ENCODE results near the gene PARD3B. TPM values are rescaled to one million over a fixed set of nuclear protein-coding genes. Genes with fewer than 3 reads are reported as not detected.

The PARD3B gene
- total and polyA plus RNA-seq, 8 donors = 18.5 to 24.6 (median 21.1) TPM

DNA sequence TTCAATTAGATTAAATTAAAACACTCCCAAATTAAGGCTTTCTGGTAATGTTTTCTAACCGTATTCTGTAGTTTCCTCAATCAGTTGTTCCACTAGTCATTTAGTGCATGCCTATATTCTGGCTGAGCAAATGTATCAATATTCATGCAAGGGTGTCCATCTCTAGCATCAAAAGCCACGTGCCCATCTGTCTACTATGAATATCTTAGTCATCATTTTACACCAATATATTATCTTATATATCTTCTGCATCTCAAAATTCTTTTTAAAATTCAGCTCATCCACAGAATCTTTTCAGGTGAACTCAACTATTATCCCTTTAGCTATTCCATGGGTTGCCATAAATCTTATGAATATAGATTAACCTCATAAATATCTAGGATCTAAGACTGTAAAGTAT, 488.2 kb downstream of the PARD3B start:
- H3K36me3 ChIP-seq = no peaks in the 10 kb centered on the region
- H3K4me3 ChIP-seq = no peak overlapping the region
- H3K4me1 ChIP-seq = no peaks in the 10 kb centered on the region
- intact Hi-C loops (cut with DNase I) = no loop called here
- no peaks in the 10 kb centered on the region for H3K27me3 ChIP-seq
- H3K9me3 ChIP-seq = no peaks in the 10 kb centered on the region
- TF ChIP-seq, protein P1, sequence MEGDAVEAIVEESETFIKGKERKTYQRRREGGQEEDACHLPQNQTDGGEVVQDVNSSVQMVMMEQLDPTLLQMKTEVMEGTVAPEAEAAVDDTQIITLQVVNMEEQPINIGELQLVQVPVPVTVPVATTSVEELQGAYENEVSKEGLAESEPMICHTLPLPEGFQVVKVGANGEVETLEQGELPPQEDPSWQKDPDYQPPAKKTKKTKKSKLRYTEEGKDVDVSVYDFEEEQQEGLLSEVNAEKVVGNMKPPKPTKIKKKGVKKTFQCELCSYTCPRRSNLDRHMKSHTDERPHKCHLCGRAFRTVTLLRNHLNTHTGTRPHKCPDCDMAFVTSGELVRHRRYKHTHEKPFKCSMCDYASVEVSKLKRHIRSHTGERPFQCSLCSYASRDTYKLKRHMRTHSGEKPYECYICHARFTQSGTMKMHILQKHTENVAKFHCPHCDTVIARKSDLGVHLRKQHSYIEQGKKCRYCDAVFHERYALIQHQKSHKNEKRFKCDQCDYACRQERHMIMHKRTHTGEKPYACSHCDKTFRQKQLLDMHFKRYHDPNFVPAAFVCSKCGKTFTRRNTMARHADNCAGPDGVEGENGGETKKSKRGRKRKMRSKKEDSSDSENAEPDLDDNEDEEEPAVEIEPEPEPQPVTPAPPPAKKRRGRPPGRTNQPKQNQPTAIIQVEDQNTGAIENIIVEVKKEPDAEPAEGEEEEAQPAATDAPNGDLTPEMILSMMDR (IDR thresholded peaks at IDR 0.05) = no peak
- DNase-seq (no peak), ATAC-seq (no peak)
- H3K27ac ChIP-seq = no peak overlapping the region

DNA sequence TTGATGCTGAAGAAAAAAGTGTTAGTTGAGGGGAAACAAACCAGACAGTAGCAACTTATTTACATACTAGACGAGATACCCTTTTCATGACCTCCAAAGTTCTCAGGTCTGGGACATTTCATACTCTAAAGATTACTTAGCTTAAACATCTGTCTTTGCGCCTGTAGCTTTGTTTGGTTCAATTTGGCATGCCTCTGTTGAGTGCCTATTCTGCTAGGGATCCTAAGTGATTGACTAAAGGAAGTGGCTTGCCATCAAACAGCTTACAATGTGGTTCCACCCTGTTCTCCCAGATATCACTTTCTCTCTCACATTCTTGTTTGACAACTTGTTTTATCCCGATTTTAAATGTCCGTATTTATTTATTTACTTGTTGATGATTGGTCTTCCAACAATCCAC, 488.8 kb downstream of the PARD3B start:
- TF ChIP-seq, protein P1 (IDR thresholded peaks at IDR 0.05) = no peak
- Histone ChIP-seq H3K9me3 (no peaks in the 10 kb centered on the region), H3K4me3 (no peak overlapping the region), H3K27me3 (no peaks in the 10 kb centered on the region), H3K4me1 (no peaks in the 10 kb centered on the region), H3K27ac (no peak overlapping the region), H3K36me3 (no peaks in the 10 kb centered on the region)
- DNase-seq = no peak
- ATAC-seq = no peak
- intact Hi-C loops (cut with DNase I) = no loop called here

DNA sequence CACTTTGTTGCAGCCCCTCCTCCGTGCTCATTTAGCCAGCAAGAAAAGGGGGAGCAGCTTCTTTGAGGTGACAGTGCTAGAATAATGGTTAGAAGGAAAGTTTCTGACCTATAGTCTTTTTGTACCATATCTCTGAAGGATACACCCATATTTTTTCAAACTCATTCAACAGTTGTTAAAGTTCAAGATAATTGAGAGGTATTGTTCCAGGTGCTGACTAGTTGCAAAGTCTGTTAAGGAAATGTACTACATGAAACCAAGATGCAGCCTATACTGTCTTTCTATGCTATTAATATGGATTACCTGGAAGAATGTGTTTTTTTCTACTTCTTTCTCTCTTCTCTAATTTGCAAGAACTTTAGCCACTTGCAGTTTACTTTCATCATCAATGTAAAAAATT, 495.0 kb downstream of the PARD3B start:
- ATAC-seq (no peak), DNase-seq (no peak)
- Histone ChIP-seq H3K36me3 (no peaks in the 10 kb centered on the region), H3K27ac (no peak overlapping the region), H3K27me3 (no peaks in the 10 kb centered on the region), H3K9me3 (no peaks in the 10 kb centered on the region), H3K4me1 (no peaks in the 10 kb centered on the region), H3K4me3 (no peak overlapping the region)
- TF ChIP-seq, protein P1 (IDR thresholded peaks at IDR 0.05) = no peak
- intact Hi-C loops (cut with DNase I) = no loop called here

DNA sequence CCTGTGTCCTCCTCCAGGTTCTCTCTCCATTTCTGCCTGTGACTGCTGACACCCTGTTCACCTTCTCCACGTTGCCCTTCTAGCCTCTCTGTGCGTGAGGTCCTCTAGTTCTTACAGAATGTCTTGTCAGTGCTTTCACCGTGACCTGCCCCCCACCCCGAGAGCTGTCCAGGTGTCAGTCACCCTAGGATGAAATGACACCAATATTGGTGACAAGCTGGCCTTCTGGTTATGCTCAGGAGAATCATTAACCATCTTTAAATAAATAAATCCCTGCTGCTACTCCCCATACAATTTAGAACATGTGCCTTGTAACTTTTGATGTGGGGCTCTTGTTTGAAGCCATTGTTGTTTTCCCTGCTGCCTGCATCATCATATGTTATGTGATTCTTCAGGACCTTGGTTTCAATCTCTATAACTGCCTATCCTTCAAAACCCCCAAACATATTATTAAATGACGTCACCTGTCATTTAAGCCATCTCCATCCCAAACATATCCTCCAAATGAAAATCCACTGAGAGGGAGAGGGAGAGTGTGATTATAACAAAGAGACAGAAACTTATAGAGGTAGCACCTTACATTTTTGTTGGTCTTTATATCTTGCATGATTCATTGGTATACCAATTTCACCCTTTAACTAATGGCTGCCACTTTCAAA, 496.3 kb downstream of the PARD3B start:
- Histone ChIP-seq H3K9me3 (no peaks in the 10 kb centered on the region), H3K27ac (no peak overlapping the region), H3K27me3 (no peaks in the 10 kb centered on the region), H3K4me1 (no peaks in the 10 kb centered on the region), H3K36me3 (no peaks in the 10 kb centered on the region), H3K4me3 (no peak overlapping the region)
- ATAC-seq = no peak
- TF ChIP-seq, protein P1 (IDR thresholded peaks at IDR 0.05) = no peak
- DNase-seq = no peak
- intact Hi-C loops (cut with DNase I) = no loop called here

- intact Hi-C loops (cut with DNase I) = no loop called here
- Histone ChIP-seq H3K27me3 (no peaks in the 10 kb centered on the region), H3K9me3 (no peaks in the 10 kb centered on the region), H3K27ac (no peak overlapping the region), H3K36me3 (no peaks in the 10 kb centered on the region), H3K4me3 (no peak overlapping the region), H3K4me1 (no peaks in the 10 kb centered on the region)
- ATAC-seq = no peak
- TF ChIP-seq, protein P1 (IDR thresholded peaks at IDR 0.05) = no peak
- DNase-seq = no peak
Measured at GRCh38 chr2:205043285-205043684, 498.0 kb downstream of the PARD3B start.
